HG03045 (cell line): ENCODE results near the gene OR10A3.

Source experiments
- ATAC-seq: cut with Tn5 transposase; IDR thresholded peaks from one replicate; pipeline ENCODE4 v1.9.1; 2021; ENCODE audit warnings: mild to moderate bottlenecking, moderate library complexity; ENCODE audit not compliant: unreplicated experiment

The OR10A3 gene

GRCh38 chr11:7893796-7894195, 47.7 kb downstream of the OR10A3 start:
- ATAC-seq = no peak

GRCh38 chr11:7892840-7893254, 48.7 kb downstream of the OR10A3 start:
- ATAC-seq = peak; percentile 58

GRCh38 chr11:7892059-7892699, 49.3 kb downstream of the OR10A3 start:
- peak; percentile 40 for ATAC-seq

- ATAC-seq = no peak
These were observed 50.9 kb downstream of the OR10A3 start for GRCh38 chr11:7890417-7891172.

- no peak for ATAC-seq
These were observed 51.5 kb downstream of the OR10A3 start for GRCh38 chr11:7889985-7890384.
